OCI-LY3 (cell line): ENCODE data around the gene COPZ2.
"Not testable (repeated sequence)": the region's sequence is repeated elsewhere in the genome, so short reads cannot be mapped to it uniquely, and the experiment has no call there.

Experiments used
- H2AFZ ChIP-seq: fragments of 200-600, 300-600 bp; shearing (Covaris generic); 2 replicates; pipeline ENCODE4 v1.6.0; 2014; ENCODE audit warnings: antibody characterized with exemption, low read depth, low read length
- H3K27ac ChIP-seq: fragments of 200-600, 300-600 bp; sonication (generic); 2 replicates; pipeline ENCODE4 v1.5.1; 2014; ENCODE audit warnings: mild to moderate bottlenecking, low read length, moderate library complexity, mixed read lengths
- H3K27me3 ChIP-seq: fragments of 200-600, 300-600 bp; sonication (generic); 2 replicates; pipeline ENCODE4 v1.6.1; 2014; ENCODE audit warnings: low read depth, low read length, mixed read lengths
- H3K36me3 ChIP-seq: fragments of 200-600, 300-600 bp; sonication (generic); replicated peaks from 2 replicates; pipeline ENCODE3; 2014; ENCODE audit warnings: low read depth, low read length, mixed read lengths
- H3K4me1 ChIP-seq: fragments of 300-600, 200-600 bp; sonication (generic); 2 replicates; pipeline ENCODE4 v1.6.1; 2014; ENCODE audit warnings: low read length, mixed read lengths
- H3K4me2 ChIP-seq: fragments of 200-600, 300-600 bp; sonication (generic); 2 replicates; pipeline ENCODE4 v1.6.1; 2014; ENCODE audit warnings: low read length, mixed read lengths
- H3K4me3 ChIP-seq: fragments of 300-600, 200-600 bp; sonication (generic); 2 replicates; pipeline ENCODE4 v1.5.1; 2014; ENCODE audit warnings: antibody characterized with exemption, mild to moderate bottlenecking, low read length, moderate library complexity
- H3K79me2 ChIP-seq: fragments of 300-600, 200-600 bp; shearing (Covaris generic); 2 replicates; pipeline ENCODE4 v1.6.1; 2014; ENCODE audit warnings: mild to moderate bottlenecking, low read length, mixed read lengths
- H3K9ac ChIP-seq: fragments of 300-600, 200-600 bp; shearing (Covaris generic); 2 replicates; pipeline ENCODE4 v1.6.0; 2014; ENCODE audit warnings: mild to moderate bottlenecking, low read length, moderate library complexity
- H3K9me3 ChIP-seq: fragments of 200-600, 300-600 bp; shearing (Covaris generic); 2 replicates; pipeline ENCODE4 v1.6.1; 2014; ENCODE audit warnings: low read length, mixed read lengths; ENCODE audit not compliant: insufficient read depth
- H4K20me1 ChIP-seq: fragments of 200-600, 300-600 bp; sonication (generic); 2 replicates; pipeline ENCODE4 v1.6.1; 2016; ENCODE audit warnings: low read length, mixed read lengths; ENCODE audit not compliant: insufficient read depth
- EZH2phosphoT487 ChIP-seq: fragments of 200-600 bp; shearing (Covaris generic); IDR thresholded peaks from 2 replicates; pipeline ENCODE4 v1.6.1; 2018; ENCODE audit warnings: antibody characterized with exemption, mixed run types, low read depth
- TF ChIP-seq, protein P1 (sequence below): fragments of 200-600, 300-600 bp; sonication (generic); IDR thresholded peaks from 2 replicates; pipeline ENCODE4 v1.5.1; 2014; ENCODE audit warnings: antibody characterized with exemption, low read length, low read depth

Gene COPZ2

DNA sequence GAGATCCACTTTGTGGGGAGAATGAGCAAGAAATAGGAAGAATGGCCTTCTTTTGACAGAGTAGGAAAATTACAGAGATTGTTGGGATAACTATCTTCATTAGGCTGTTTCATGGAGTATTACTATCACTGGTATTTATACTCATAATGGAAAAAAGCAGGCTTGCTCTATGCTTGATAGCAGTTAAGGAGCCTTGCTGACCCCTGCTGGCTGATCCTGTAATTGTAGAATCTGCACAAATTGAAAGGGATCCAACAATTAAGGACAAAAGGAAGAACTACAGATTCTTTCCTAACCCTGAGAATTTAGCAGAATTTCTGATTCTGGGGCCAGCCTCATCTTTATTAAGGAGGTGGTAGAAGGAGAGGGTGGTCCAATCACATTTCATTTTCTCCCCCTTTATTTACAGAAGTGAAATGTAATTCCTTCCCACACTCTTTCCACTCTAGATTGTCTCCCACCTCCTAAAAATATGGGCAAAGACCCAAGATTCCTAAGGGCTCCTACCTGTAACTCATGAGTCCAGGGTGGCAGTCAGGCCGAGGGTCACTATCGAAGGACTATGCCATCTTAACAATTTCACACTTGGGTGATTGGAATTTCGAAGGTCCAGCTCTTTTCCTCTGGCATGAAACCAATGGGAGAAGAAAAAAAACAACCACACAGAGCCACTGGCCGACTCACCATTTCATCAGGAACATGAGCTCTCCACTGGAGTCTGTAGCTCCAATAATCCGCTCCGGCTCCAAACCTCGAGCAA lies 36.9 kb upstream of the COPZ2 start:
- no peak overlapping the region for H3K9ac ChIP-seq
- H3K4me1 ChIP-seq: no peaks in the 10 kb centered on the region
- H3K4me3 ChIP-seq: no peak overlapping the region
- H3K4me2 ChIP-seq: no peak overlapping the region
- H2AFZ ChIP-seq: no peak overlapping the region
- no peaks in the 10 kb centered on the region for H3K9me3 ChIP-seq
- TF ChIP-seq, protein P1, sequence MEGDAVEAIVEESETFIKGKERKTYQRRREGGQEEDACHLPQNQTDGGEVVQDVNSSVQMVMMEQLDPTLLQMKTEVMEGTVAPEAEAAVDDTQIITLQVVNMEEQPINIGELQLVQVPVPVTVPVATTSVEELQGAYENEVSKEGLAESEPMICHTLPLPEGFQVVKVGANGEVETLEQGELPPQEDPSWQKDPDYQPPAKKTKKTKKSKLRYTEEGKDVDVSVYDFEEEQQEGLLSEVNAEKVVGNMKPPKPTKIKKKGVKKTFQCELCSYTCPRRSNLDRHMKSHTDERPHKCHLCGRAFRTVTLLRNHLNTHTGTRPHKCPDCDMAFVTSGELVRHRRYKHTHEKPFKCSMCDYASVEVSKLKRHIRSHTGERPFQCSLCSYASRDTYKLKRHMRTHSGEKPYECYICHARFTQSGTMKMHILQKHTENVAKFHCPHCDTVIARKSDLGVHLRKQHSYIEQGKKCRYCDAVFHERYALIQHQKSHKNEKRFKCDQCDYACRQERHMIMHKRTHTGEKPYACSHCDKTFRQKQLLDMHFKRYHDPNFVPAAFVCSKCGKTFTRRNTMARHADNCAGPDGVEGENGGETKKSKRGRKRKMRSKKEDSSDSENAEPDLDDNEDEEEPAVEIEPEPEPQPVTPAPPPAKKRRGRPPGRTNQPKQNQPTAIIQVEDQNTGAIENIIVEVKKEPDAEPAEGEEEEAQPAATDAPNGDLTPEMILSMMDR: peak; percentile 74
- TF ChIP-seq EZH2phosphoT487: no peak
- no peak overlapping the region for H3K27ac ChIP-seq
- peaks cover 3% of the 10 kb centered on the region; the same call in 1 of the 2 replicates for H4K20me1 ChIP-seq
- H3K79me2 ChIP-seq: peaks cover 22% of the 10 kb centered on the region
- peaks cover 29% of the 10 kb centered on the region for H3K36me3 ChIP-seq
- no peaks in the 10 kb centered on the region for H3K27me3 ChIP-seq

DNA sequence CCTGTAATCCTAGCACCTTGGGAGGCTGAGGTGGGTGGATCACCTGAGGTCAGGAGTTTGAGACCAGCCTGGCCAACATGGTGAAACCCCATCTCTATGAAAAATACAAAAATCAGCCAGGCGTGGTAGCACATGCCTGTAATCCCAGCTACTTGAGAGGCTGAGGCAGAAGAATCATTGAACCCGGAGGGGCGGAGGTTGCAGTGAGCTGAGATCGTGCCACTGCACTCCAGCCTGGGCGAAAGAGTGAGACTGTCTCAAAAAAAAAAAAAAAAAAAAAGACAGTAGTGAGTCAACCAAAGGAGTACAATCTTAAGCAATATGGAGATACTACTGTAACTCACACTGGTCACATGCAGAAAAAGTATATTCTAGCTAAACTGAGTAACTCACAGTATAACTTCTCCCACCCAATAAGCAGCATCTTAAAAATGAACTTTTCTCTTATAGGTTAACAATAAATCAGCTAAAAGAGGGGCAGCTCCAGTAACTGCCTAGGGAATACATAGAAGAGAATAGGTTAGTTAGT lies 36.0 kb upstream of the COPZ2 start:
- H3K9ac ChIP-seq, H2AFZ ChIP-seq, H3K4me3 ChIP-seq, H4K20me1 ChIP-seq, H3K27ac ChIP-seq, H3K4me1 ChIP-seq, H3K4me2 ChIP-seq, H3K27me3 ChIP-seq, H3K9me3 ChIP-seq: not testable (repeated sequence)
- peaks cover 33% of the 10 kb centered on the region for H3K36me3 ChIP-seq
- peaks cover 14% of the 10 kb centered on the region for H3K79me2 ChIP-seq

DNA sequence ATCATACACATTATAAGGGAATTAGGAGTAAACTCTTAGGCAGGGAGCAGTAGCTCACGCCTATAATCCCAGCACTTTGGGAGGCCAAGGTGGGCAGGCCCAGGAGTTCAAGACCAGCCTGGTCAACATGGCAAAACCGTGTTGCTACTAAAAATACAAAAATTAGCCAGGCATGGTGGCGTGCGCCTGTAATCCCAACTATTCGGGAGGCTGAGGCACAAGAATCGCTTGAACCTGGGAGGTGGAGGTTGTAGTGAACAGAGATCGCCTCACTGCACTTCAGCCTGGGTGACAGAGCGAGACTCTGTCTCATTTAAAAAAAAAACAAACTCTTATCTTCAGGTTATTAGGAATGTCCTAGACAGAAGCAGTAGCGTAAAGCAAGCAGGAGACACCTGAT lies 35.2 kb upstream of the COPZ2 start:
- not testable (repeated sequence) for H2AFZ ChIP-seq, H4K20me1 ChIP-seq

DNA sequence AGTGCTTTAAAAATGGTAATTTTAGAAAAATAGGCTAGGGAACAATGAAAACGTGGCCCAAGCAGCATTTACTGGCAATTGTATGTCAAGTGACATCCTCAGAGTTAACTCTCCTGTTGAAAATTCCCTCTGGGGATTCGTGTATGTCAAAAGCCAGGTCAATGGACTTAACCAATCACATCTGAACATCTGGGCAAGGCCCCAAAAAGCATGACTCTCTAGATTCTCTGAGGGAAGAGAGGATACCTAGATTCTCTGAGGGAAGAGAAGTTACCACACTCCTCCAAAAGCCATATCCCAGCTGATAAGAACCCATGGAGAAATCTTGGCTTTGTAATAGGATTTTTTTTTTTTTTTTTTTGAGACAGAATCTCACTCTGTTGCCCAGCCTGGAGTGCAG lies 34.1 kb upstream of the COPZ2 start:
- Histone ChIP-seq H3K9ac (no peak overlapping the region), H3K4me1 (no peaks in the 10 kb centered on the region), H3K9me3 (no peaks in the 10 kb centered on the region), H4K20me1 (peaks cover 3% of the 10 kb centered on the region), H3K27ac (no peak overlapping the region), H3K4me3 (no peak overlapping the region), H3K4me2 (no peak overlapping the region), H3K27me3 (no peaks in the 10 kb centered on the region), H2AFZ (no peak overlapping the region), H3K36me3 (peaks cover 41% of the 10 kb centered on the region), H3K79me2 (peaks cover 3% of the 10 kb centered on the region)
- TF ChIP-seq, protein P1: no peak
- no peak for TF ChIP-seq EZH2phosphoT487

More for the DNA sequence above, 35.2 kb upstream of the COPZ2 start:
- not testable (repeated sequence) for H3K9ac ChIP-seq, H3K9me3 ChIP-seq, H3K27me3 ChIP-seq, H3K27ac ChIP-seq, H3K4me1 ChIP-seq, H3K79me2 ChIP-seq, H3K4me3 ChIP-seq, H3K4me2 ChIP-seq
- H3K36me3 ChIP-seq: peaks cover 36% of the 10 kb centered on the region

DNA sequence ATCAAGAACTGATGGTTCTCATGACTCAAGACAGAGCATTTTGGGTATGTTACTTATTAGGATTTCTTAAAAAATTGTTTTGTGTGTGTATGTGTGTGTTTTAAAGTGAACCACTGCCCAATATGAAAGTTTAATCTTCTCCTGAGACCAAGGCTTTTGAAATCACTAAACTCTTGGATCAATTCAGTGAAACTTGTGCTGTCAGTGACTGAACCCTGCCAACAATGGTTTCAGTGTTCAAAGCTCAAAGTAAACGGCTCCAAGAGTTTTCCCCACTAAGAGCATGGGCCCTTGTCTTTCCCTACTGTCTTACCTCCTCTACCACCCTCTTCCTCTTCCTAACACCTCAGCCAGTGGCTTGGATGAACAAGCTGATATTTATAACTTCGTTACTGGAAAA lies 32.6 kb upstream of the COPZ2 start:
- H3K36me3 ChIP-seq: peaks cover 47% of the 10 kb centered on the region
- H3K27ac ChIP-seq: no peak overlapping the region

More for the DNA sequence above, 32.6 kb upstream of the COPZ2 start:
- H2AFZ ChIP-seq: no peak overlapping the region
- H3K4me1 ChIP-seq: no peaks in the 10 kb centered on the region
- H3K79me2 ChIP-seq: peaks cover 3% of the 10 kb centered on the region; the same call in 1 of the 2 replicates
- H3K9me3 ChIP-seq: no peaks in the 10 kb centered on the region
- H3K27me3 ChIP-seq: no peaks in the 10 kb centered on the region
- no peak overlapping the region for H3K4me3 ChIP-seq
- H4K20me1 ChIP-seq: peaks cover 3% of the 10 kb centered on the region
- H3K9ac ChIP-seq: no peak overlapping the region
- TF ChIP-seq, protein P1: no peak
- no peak for TF ChIP-seq EZH2phosphoT487
- no peak overlapping the region for H3K4me2 ChIP-seq
